Smooth muscle cell (in vitro differentiated cells): ENCODE measurements around the gene NR2F1-AS1. TPM values are rescaled to one million over a fixed set of nuclear protein-coding genes. Genes with fewer than 3 reads are reported as not detected.
A peak's percentile ranks its signal among the peaks of the same experiment; 100 is the strongest.

ENCODE experiments used
- DNase-seq: peaks from one replicate; lab custom pipeline; 2025; ENCODE audit not compliant: unreplicated experiment; lab: John Stamatoyannopoulos, UW
- H2AFZ ChIP-seq: fragments of 200-600 bp; sonication (generic); 2 replicates; pipeline ENCODE4 v1.6.0; 2016; ENCODE audit warnings: antibody characterized with exemption, low read depth, mild to moderate bottlenecking
- H3F3A ChIP-seq: fragments of 200-600 bp; sonication (generic); 2 replicates; pipeline ENCODE4 v1.6.0; 2017; ENCODE audit warnings: antibody characterized with exemption, low read depth
- H3K27ac ChIP-seq: fragments of 200-600 bp; sonication (generic); 2 replicates; pipeline ENCODE4 v1.5.1; 2016; ENCODE audit warnings: low read depth, mild to moderate bottlenecking
- H3K27me3 ChIP-seq: fragments of 200-600 bp; sonication (generic); 2 replicates; pipeline ENCODE4 v1.6.1; 2016; ENCODE audit warnings: low read depth, mild to moderate bottlenecking
- H3K36me3 ChIP-seq: fragments of 200-600 bp; sonication (generic); 2 replicates; pipeline ENCODE4 v1.5.1; 2016; ENCODE audit warnings: low read depth
- H3K4me1 ChIP-seq: fragments of 200-600 bp; sonication (generic); 2 replicates; pipeline ENCODE4 v1.5.1; 2016; ENCODE audit warnings: low read depth
- H3K4me2 ChIP-seq: fragments of 200-600 bp; sonication (generic); 2 replicates; pipeline ENCODE4 v1.6.0; 2016; ENCODE audit warnings: mild to moderate bottlenecking
- H3K4me3 ChIP-seq: fragments of 200-600 bp; sonication (generic); 2 replicates; pipeline ENCODE4 v1.5.1; 2016; ENCODE audit warnings: mild to moderate bottlenecking
- H3K79me2 ChIP-seq: fragments of 200-600 bp; sonication (generic); 2 replicates; pipeline ENCODE4 v1.6.0; 2016; ENCODE audit warnings: low read depth, mild to moderate bottlenecking
- H3K9ac ChIP-seq: fragments of 200-600 bp; sonication (generic); 2 replicates; pipeline ENCODE4 v1.6.0; 2016; ENCODE audit warnings: low read depth
- H3K9me3 ChIP-seq: fragments of 200-600 bp; sonication (generic); replicated peaks from 2 replicates; pipeline ENCODE4 v1.5.1; 2016; ENCODE audit warnings: low read depth
- H4K20me1 ChIP-seq: fragments of 200-600 bp; sonication (generic); 2 replicates; pipeline ENCODE4 v1.6.0; 2016; ENCODE audit warnings: low read depth
- CTCF ChIP-seq: fragments of 200-600 bp; sonication (generic); IDR thresholded peaks from 2 replicates; pipeline ENCODE4 v1.5.1; 2017; ENCODE audit warnings: borderline replicate concordance, mild to moderate bottlenecking, antibody characterized with exemption; ENCODE audit not compliant: insufficient read depth, poor library complexity, severe bottlenecking
- WGBS: methylation state at CpG from one replicate; pipeline ENCODE4 v1.1.7; 2016; ENCODE audit warnings: low lambda C conversion rate; 5-methylcytosine and 5-hydroxymethylcytosine counted together
- microRNA counts: library from miRNA; unstranded; fragments of <30 nt; microRNA quantifications from one replicate; lab custom pipeline; 2016
- polyA plus RNA-seq: library from polyadenylated mRNA; unstranded; fragments of >200 nt; fragmentation: Nextera tagmentation; extraction: Ambion mirVana; gene quantifications from 2 replicates; pipeline ENCODE4 v1.2.1, GENCODE V29; 2016
- total RNA-seq: library from RNA; depleted of rRNA; stranded (reverse); fragments of >200 nt; gene quantifications from 2 replicates; pipeline ENCODE4 v1.2.3, GENCODE V29; 2014

Gene NR2F1-AS1
- total and polyA plus RNA-seq, 2 experiments from 2014 or later = 18.7 to 26.1 TPM

DNA sequence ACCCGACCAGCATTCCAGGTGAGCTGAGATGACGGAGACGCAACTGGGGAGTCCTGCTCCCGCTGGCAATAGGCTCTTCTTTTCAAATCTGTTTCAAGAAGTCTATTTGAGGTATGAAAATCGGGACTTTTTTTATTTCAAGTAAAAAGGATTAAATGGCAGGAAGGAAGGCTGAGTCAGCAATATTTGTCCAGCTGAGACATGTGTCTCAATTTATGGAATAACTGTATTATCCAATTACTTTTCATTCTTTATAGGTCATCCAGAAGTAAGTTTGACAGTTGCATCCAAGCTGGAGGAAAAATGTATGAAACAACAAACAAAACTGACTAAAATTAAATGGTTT, 221.1 kb downstream of the NR2F1-AS1 start:
- 90% methylated on average over 5 of the region's 5 CpGs for WGBS
- TF ChIP-seq CTCF = no peak
- no peak overlapping the region for H3K4me3 ChIP-seq
- H3K4me2 ChIP-seq = peak overlapping the region; percentile 62
- H2AFZ ChIP-seq = peak overlapping the region; percentile 23
- no peaks in the 10 kb centered on the region for H3K36me3 ChIP-seq
- H3K4me1 ChIP-seq = no peaks in the 10 kb centered on the region
- H3K27me3 ChIP-seq = no peaks in the 10 kb centered on the region
- H3K9ac ChIP-seq = peak overlapping the region; percentile 29
- peak overlapping the region; percentile 90 for H3K27ac ChIP-seq
- H4K20me1 ChIP-seq = no peaks in the 10 kb centered on the region
- no peaks in the 10 kb centered on the region for H3K9me3 ChIP-seq
- no peaks in the 10 kb centered on the region for H3K79me2 ChIP-seq
- H3F3A ChIP-seq = peaks cover 9% of the 10 kb centered on the region
- DNase-seq = no peak

MicroRNAs within 50 kb of the gene (microRNA counts, 767-probe panel; counts per million panel counts)
- microRNA hsa-miR-2277-3p (lab: Ali Mortazavi, UCI) (183 counts per million), microRNA hsa-miR-2277-5p (lab: Ali Mortazavi, UCI) (183 counts per million)

Other genes with a start within 250 kb of the NR2F1-AS1 start
- gene NR2F1, start 2.0 kb upstream of the NR2F1-AS1 start, total RNA-seq = 8.2 and 22.5 TPM in 2 replicates
- gene NR2F1, start 2.0 kb upstream of the NR2F1-AS1 start, polyA plus RNA-seq = 5.9 and 6.0 TPM in 2 replicates
- 0.45 and 0.99 TPM in 2 replicates for gene POU5F2, start 160.4 kb upstream of the NR2F1-AS1 start, total RNA-seq
- 0.11 and 0.86 TPM in 2 replicates for gene POU5F2, start 160.4 kb upstream of the NR2F1-AS1 start, polyA plus RNA-seq